ENCODE data around the gene LEFTY1.

- no peak for TF ChIP-seq MAFF (IDR thresholded peaks at IDR 0.05; ENCODE audit: low read length)
- no peak for TF ChIP-seq PHF8 (IDR thresholded peaks at IDR 0.05; ENCODE audit: borderline replicate concordance, low read length)
- no peak for TF ChIP-seq CEBPB (tag; IDR thresholded peaks at IDR 0.05)
- TF ChIP-seq L3MBTL2 (IDR thresholded peaks at IDR 0.05): no peak
- no peak for TF ChIP-seq SMAD4 (CRISPR knock-in tag; conservative IDR thresholded peaks at IDR 0.05)
- no peak for TF ChIP-seq TAF1 (IDR thresholded peaks at IDR 0.05; ENCODE audit: control insufficient read depth, extremely low read depth, insufficient read depth, low read length, severe bottlenecking)
- no peak for TF ChIP-seq NFRKB (IDR thresholded peaks at IDR 0.05; ENCODE audit: low read depth)
Measured at GRCh38 chr1:225923381-225923691, 34.4 kb upstream of the LEFTY1 start.

Measured in K562 (cell line).